ENCODE results near the gene USP5. TPM values are rescaled to one million over a fixed set of nuclear protein-coding genes. Genes with fewer than 3 reads are reported as not detected.
A peak's percentile ranks its signal among the peaks of the same experiment; 100 is the strongest.
"Not testable (repeated sequence)": the region's sequence is repeated elsewhere in the genome, so short reads cannot be mapped to it uniquely, and the experiment has no call there.

Gene USP5
- total RNA-seq, 2 experiments from 2014 or later: 31.8 to 33.4 TPM

DNA sequence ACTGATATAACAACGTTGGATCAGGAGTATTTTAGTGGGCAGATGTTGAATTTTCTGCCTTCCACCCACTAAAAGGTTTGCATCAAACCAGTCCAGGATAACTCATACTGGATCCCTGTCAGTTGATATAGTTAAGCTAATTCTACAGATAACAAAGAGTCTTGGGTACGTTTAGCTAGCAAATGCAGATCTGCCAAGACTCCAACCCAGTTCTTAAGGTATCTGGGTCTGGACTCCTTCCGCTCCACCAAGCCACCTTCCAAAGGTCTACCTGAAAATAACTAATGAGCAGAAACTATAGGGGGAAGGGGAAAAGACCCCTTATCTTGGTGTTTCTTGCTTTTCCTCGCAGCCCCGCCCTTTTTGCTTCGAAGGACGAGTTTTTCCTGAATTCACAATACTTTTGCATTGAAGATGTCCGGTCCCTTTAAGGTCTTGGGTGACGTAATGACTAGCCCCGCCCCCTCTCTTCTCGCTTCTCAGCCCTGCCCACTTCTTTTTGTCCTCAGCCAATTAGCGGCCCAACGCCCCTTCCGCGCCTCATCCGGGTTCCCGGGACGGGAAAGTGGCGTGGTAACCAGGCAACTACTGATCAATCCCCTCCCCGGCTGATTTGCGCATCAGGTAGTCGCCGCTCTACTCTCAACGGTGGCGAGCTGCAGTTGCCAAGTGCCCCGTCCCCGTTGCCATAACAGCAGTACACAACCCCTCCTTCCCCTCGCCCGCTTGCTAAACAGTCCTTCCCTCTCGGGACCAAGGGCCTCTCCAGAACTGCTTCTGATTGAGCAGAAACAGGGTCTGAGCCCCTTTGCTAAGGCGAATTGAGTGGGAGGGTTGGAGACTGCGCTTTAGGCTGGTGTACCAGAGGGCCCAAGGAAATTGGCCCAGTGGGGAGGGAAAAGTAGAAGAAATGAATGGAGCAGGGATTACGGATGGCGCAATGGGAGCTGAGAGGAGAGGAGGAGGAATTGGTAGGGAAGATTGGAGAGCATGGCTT, 52.6 kb downstream of the USP5 start, which contains the start of gene LRRC23:
Gene LRRC23, plus strand, starts transcription at position 543 of the 997 bp plus-strand sequence. CDS start 812 bp downstream, outside the sequence.
- TF ChIP-seq, protein P1, sequence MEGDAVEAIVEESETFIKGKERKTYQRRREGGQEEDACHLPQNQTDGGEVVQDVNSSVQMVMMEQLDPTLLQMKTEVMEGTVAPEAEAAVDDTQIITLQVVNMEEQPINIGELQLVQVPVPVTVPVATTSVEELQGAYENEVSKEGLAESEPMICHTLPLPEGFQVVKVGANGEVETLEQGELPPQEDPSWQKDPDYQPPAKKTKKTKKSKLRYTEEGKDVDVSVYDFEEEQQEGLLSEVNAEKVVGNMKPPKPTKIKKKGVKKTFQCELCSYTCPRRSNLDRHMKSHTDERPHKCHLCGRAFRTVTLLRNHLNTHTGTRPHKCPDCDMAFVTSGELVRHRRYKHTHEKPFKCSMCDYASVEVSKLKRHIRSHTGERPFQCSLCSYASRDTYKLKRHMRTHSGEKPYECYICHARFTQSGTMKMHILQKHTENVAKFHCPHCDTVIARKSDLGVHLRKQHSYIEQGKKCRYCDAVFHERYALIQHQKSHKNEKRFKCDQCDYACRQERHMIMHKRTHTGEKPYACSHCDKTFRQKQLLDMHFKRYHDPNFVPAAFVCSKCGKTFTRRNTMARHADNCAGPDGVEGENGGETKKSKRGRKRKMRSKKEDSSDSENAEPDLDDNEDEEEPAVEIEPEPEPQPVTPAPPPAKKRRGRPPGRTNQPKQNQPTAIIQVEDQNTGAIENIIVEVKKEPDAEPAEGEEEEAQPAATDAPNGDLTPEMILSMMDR (IDR thresholded peaks at IDR 0.05): no peak
- CTCF ChIA-PET: interaction anchor here (1.1 to 5.6 kb wide), 7 partner anchors 13 to 57 kb away, joined by 3 to 43 read pairs (median 6); partner anchors contain the start of gene SPSB2
- no peaks in the 10 kb centered on the region for H3K36me3 ChIP-seq (ENCODE audit: insufficient read depth, low read length)
- Mint-ChIP-seq H3K4me3 (peak within 1 kb of the TSS; percentile 22), H3K4me1 (ENCODE audit: low read depth) (no peaks in the 10 kb centered on the region), H3K27me3 (no peaks in the 10 kb centered on the region), H3K9me3 (no peaks in the 10 kb centered on the region), H3K36me3 (ENCODE audit: low read depth) (peaks cover 4% of the 10 kb centered on the region), H3K27ac (no peak within 1 kb of the TSS)
- H3K4me3 ChIP-seq (ENCODE audit: low read length): peak within 1 kb of the TSS; percentile 60
- peaks cover 21% of the 10 kb centered on the region for H3K4me1 ChIP-seq (ENCODE audit: insufficient read depth, low read length)
- intact Hi-C loops (cut with DNase I, micrococcal nuclease): loop anchor here (1.0 to 10.0 kb wide), 4 partner anchors 13 to 290 kb away; partner anchors contain the start of gene SPSB2 (in 1 of the 2)
- no peaks in the 10 kb centered on the region for H3K9me3 ChIP-seq (ENCODE audit: control insufficient read depth in 1 of 2, insufficient read depth in 1 of 2, low read length in 2 of 2)
- peak within 1 kb of the TSS; percentile 81 to 94 for H3K27ac ChIP-seq (ENCODE audit: low read depth in 1 of 2, low read length in 2 of 2)
- DNase-seq: peak; percentile 92 to 99 (median 96)
- POLR2A ChIA-PET: interaction anchor here (0.8 to 3.0 kb wide), 6 partner anchors 9 to 47 kb away, joined by 3 to 15 read pairs (median 13); partner anchors contain the start of genes C12orf57, ENO2, PTPN6 and RNU7-1
- H3K27me3 ChIP-seq (ENCODE audit: control insufficient read depth in 1 of 2, insufficient read depth in 2 of 2, low read length in 2 of 2): no peaks in the 10 kb centered on the region
- ATAC-seq (ENCODE audit: poor library complexity): peak; percentile 96

DNA sequence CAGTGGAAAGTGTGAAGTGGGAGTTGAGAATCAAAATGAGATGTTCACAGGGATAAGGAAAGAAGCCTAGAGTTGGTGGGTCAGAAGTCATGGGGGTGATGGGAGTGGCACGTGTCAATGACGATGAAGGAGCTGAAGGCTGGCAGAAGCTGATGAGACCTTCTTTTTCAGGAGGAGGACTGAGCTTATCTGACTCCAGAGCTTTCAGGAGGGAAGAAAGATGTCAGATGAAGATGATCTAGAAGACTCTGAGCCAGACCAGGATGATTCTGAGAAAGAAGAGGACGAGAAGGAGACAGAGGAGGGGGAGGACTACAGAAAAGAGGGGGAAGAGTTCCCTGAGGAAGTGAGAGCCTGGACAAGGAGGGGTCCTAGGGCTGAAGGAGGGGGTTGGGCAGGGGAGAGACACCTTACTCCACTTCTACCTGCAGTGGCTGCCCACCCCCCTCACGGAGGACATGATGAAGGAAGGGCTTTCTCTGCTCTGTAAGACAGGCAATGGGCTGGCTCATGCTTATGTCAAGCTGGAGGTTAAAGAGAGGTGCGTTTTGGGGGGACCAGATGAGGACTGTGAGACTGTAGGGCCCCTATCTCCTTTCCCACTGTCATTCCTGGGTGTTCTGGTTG, 53.6 kb downstream of the USP5 start:
- DNase-seq (no peak), ATAC-seq (ENCODE audit: poor library complexity) (no peak)
- ChIA-PET POLR2A (interaction anchor here (0.8 to 3.0 kb wide), 6 partner anchors 8 to 46 kb away, joined by 3 to 15 read pairs (median 13); partner anchors contain the start of genes C12orf57, ENO2, PTPN6 and RNU7-1), CTCF (interaction anchor here (1.1 to 5.6 kb wide), 8 partner anchors 14 to 56 kb away, joined by 3 to 43 read pairs (median 6); partner anchors contain the start of gene SPSB2)
- peaks cover 19% of the 10 kb centered on the region for H3K4me1 ChIP-seq (ENCODE audit: insufficient read depth, low read length)
- intact Hi-C loops (cut with DNase I, micrococcal nuclease): loop anchor here (2.0 to 10.0 kb wide), 2 partner anchors 15 to 289 kb away; no protein-coding TSS in a partner anchor
- H3K4me3 ChIP-seq (ENCODE audit: low read length): peak overlapping the region; percentile 60
- H3K27me3 Mint-ChIP-seq: no peaks in the 10 kb centered on the region
- peaks cover 4% of the 10 kb centered on the region for H3K36me3 Mint-ChIP-seq (ENCODE audit: low read depth)
- no peak overlapping the region for H3K27ac Mint-ChIP-seq
- H3K9me3 ChIP-seq (ENCODE audit: control insufficient read depth in 1 of 2, insufficient read depth in 1 of 2, low read length in 2 of 2): no peaks in the 10 kb centered on the region
- H3K4me1 Mint-ChIP-seq (ENCODE audit: low read depth): no peaks in the 10 kb centered on the region
- H3K4me3 Mint-ChIP-seq: no peak overlapping the region
- TF ChIP-seq, protein P1 (IDR thresholded peaks at IDR 0.05): no peak
- peak overlapping the region; percentile 81 to 94 for H3K27ac ChIP-seq (ENCODE audit: low read depth in 1 of 2, low read length in 2 of 2)
- H3K36me3 ChIP-seq (ENCODE audit: insufficient read depth, low read length): no peaks in the 10 kb centered on the region
- no peaks in the 10 kb centered on the region for H3K27me3 ChIP-seq (ENCODE audit: control insufficient read depth in 1 of 2, insufficient read depth in 2 of 2, low read length in 2 of 2)
- H3K9me3 Mint-ChIP-seq: no peaks in the 10 kb centered on the region

DNA sequence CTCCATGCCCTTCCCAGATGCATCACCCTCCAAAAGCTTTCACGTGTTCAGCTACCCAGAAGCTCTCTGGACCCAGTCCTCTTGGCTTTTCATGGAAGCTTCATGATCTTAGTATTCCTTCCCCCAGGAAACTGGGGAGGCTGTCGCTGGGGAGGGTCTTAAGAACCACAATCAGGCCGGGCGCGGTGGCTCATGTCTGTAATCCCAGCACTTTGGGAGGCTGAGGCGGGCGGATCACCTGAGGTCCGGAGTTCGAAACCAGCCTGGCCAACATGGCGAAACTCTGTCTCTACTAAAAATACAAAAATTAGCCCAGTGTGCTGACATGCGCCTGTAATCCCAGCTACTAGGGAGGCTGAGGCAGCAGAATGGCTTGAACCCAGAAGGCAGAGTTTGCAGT, 56.2 kb downstream of the USP5 start:
- not testable (repeated sequence) for H3K27me3 ChIP-seq (ENCODE audit: control insufficient read depth in 1 of 2, insufficient read depth in 2 of 2, low read length in 2 of 2); H3K27me3 Mint-ChIP-seq; H3K27ac ChIP-seq (ENCODE audit: low read depth in 1 of 2, low read length in 2 of 2); H3K4me3 ChIP-seq (ENCODE audit: low read length); H3K36me3 ChIP-seq (ENCODE audit: insufficient read depth, low read length); DNase-seq; H3K9me3 Mint-ChIP-seq; H3K36me3 Mint-ChIP-seq (ENCODE audit: low read depth); ATAC-seq (ENCODE audit: poor library complexity); H3K9me3 ChIP-seq (ENCODE audit: control insufficient read depth in 1 of 2, insufficient read depth in 1 of 2, low read length in 2 of 2); H3K4me1 Mint-ChIP-seq (ENCODE audit: low read depth); H3K27ac Mint-ChIP-seq; H3K4me3 Mint-ChIP-seq
- ChIA-PET POLR2A (interaction anchor here (0.8 to 3.7 kb wide), 6 partner anchors 17 to 219 kb away, joined by 3 to 19 read pairs (median 11); partner anchors contain the start of genes C12orf57, RNU7-1, SPSB2 and USP5), CTCF (interaction anchor here (0.7 to 5.6 kb wide), 7 partner anchors 16 to 228 kb away, joined by 3 to 43 read pairs (median 4); partner anchors contain the start of genes C1RL, MLF2 and SPSB2)
- intact Hi-C loops (cut with DNase I, micrococcal nuclease): loop anchor here in 1 of 2 experiments (10.0 kb wide), 1 partner anchor 287 kb away; no protein-coding TSS in a partner anchor
- peaks cover 22% of the 10 kb centered on the region for H3K4me1 ChIP-seq (ENCODE audit: insufficient read depth, low read length)
